Thoracic aorta (tissue), 2 donors: ENCODE data around the gene IL1RN. TPM values are rescaled to one million over a fixed set of nuclear protein-coding genes. Genes with fewer than 3 reads are reported as not detected.

Source experiments
- ATAC-seq: fragments of 150-250 bp; one replicate; pipeline ENCODE4 v1.8.0; 2017; ENCODE audit warnings: low read depth; ENCODE audit not compliant: insufficient number of reproducible peaks, low FRiP score
- DNase-seq: peaks from one replicate; pipeline ENCODE4 v3.0.0-alpha.2; 2020; ENCODE audit warnings: low spot score
- H3K27ac ChIP-seq, 2 donors: fragments of 200-600 bp; sonication (generic); 1 replicate in 1 of 2; 2 replicates in 1 of 2; pipeline ENCODE4 v1.5.1; 2016; ENCODE audit warnings: mild to moderate bottlenecking in 2 of 2, moderate library complexity in 2 of 2
- H3K27me3 ChIP-seq: fragments of 200-600 bp; sonication (generic); replicated peaks from 2 replicates; pipeline ENCODE4 v1.6.0; 2016; ENCODE audit warnings: mild to moderate bottlenecking; ENCODE audit not compliant: insufficient read depth
- H3K36me3 ChIP-seq: fragments of 200-600 bp; sonication (generic); one replicate; pipeline ENCODE4 v1.5.1; 2016
- H3K4me1 ChIP-seq, 2 donors: fragments of 200-600 bp; sonication (generic); 1 replicate in 1 of 2; 2 replicates in 1 of 2; pipeline versions ENCODE4 v1.5.1 to v1.6.0; 2016; ENCODE audit warnings: low read depth in 2 of 2, mild to moderate bottlenecking in 1 of 2; ENCODE audit not compliant: control insufficient read depth in 1 of 2
- H3K4me3 ChIP-seq: fragments of 200-600 bp; sonication (generic); 2 replicates; pipeline ENCODE4 v1.5.1; 2016; ENCODE audit warnings: mild to moderate bottlenecking
- H3K9me3 ChIP-seq: fragments of 200-600 bp; sonication (generic); 2 replicates; pipeline ENCODE4 v1.5.1; 2016
- total RNA-seq, 2 donors: library from RNA; depleted of rRNA; stranded (reverse); fragments of >200 nt; gene quantifications; one replicate each; pipeline versions ENCODE4 v1.1.0 to v1.2.3, GENCODE V29; 2016
- TF ChIP-seq, protein P1 (sequence below): fragments of 200-600 bp; sonication (generic); IDR thresholded peaks from one replicate; pipeline ENCODE4 v1.5.1; 2019; ENCODE audit warnings: antibody characterized with exemption

IL1RN gene
- total RNA-seq, 2 donors from 2014 or later = 1.6 to 8.6 TPM

DNA sequence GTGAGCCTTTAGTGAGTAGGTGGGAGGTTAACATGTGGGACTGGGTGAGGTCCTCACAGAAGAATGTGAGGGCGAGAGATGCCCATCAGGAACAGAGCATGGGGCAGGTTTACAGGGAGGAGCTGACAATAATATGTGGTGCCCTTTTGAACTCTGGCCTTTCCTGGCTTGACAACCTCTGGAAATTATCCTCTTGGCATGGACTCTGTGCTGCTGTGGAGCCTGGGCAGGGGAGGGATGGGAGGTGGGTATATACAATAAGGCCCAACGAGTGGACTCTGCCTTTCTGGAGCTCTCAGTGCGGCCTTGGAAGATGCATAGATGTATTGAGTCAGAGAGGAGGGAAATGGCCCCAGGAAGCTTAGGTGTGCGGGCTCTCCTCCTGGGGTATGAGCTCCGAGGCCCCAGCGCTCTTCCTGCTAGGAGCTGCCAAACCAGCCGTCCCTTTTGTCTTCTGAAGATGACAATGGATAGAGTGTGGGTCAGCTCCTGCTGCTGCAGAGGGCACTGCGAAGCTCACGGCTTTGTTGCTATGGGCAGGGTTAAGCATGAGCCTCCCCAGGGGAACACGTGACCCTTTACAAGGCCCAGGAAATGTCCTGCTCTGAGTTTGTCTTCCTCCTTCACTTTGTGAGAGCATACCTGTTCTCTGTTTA lies 37.7 kb downstream of the IL1RN start:
- no peaks in the 10 kb centered on the region for H3K36me3 ChIP-seq
- H3K4me3 ChIP-seq = no peak overlapping the region
- TF ChIP-seq, protein P1, sequence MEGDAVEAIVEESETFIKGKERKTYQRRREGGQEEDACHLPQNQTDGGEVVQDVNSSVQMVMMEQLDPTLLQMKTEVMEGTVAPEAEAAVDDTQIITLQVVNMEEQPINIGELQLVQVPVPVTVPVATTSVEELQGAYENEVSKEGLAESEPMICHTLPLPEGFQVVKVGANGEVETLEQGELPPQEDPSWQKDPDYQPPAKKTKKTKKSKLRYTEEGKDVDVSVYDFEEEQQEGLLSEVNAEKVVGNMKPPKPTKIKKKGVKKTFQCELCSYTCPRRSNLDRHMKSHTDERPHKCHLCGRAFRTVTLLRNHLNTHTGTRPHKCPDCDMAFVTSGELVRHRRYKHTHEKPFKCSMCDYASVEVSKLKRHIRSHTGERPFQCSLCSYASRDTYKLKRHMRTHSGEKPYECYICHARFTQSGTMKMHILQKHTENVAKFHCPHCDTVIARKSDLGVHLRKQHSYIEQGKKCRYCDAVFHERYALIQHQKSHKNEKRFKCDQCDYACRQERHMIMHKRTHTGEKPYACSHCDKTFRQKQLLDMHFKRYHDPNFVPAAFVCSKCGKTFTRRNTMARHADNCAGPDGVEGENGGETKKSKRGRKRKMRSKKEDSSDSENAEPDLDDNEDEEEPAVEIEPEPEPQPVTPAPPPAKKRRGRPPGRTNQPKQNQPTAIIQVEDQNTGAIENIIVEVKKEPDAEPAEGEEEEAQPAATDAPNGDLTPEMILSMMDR = no peak
- no peak overlapping the region for H3K27ac ChIP-seq
- ATAC-seq (no peak), DNase-seq (no peak)
- H3K27me3 ChIP-seq = no peaks in the 10 kb centered on the region
- H3K4me1 ChIP-seq = no peaks in the 10 kb centered on the region
- no peaks in the 10 kb centered on the region for H3K9me3 ChIP-seq

DNA sequence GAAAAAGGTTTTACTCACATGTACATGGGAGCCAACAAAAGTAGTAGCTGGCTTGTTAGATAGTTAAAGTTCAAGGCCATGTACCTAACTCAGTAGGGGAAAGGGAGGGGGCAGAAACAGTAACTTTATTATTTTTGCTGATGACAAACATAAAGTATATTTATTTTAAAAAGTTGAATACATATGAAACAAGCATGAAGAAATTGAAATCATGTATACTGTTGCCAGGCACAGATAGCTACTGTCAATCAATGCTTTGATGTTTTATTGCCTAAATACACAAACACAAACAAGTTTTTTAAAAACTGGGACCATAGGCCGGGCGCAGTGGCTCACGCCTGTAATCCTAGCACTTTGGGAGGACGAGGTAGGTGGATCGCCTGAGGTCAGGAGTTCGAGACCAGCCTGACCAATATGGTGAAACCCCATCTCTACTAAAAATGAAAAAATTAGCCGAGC lies 38.8 kb downstream of the IL1RN start:
- H3K27ac ChIP-seq = no peak overlapping the region
- DNase-seq = no peak
- H3K4me1 ChIP-seq = no peaks in the 10 kb centered on the region

GRCh38 chr2:113167115-113167932 lies 39.9 kb downstream of the IL1RN start:
- ATAC-seq = no peak
- Histone ChIP-seq H3K36me3 (no peaks in the 10 kb centered on the region), H3K27me3 (no peaks in the 10 kb centered on the region), H3K27ac (no peak overlapping the region), H3K4me1 (no peaks in the 10 kb centered on the region), H3K4me3 (no peak overlapping the region), H3K9me3 (no peaks in the 10 kb centered on the region)
- DNase-seq = no peak
- TF ChIP-seq, protein P1 = no peak

More for the DNA sequence above, 38.8 kb downstream of the IL1RN start:
- no peak overlapping the region for H3K4me3 ChIP-seq
- no peaks in the 10 kb centered on the region for H3K36me3 ChIP-seq
- ATAC-seq = no peak
- H3K27me3 ChIP-seq = no peaks in the 10 kb centered on the region
- H3K9me3 ChIP-seq = no peaks in the 10 kb centered on the region
- TF ChIP-seq, protein P1 = no peak

GRCh38 chr2:113167962-113168340 lies 40.6 kb downstream of the IL1RN start:
- TF ChIP-seq, protein P1 = no peak
- Histone ChIP-seq H3K27ac (no peak overlapping the region), H3K9me3 (no peaks in the 10 kb centered on the region), H3K4me3 (no peak overlapping the region), H3K36me3 (no peaks in the 10 kb centered on the region), H3K4me1 (no peaks in the 10 kb centered on the region), H3K27me3 (no peaks in the 10 kb centered on the region)
- no peak for DNase-seq
- no peak for ATAC-seq

- Histone ChIP-seq H3K27me3 (no peaks in the 10 kb centered on the region), H3K9me3 (no peaks in the 10 kb centered on the region), H3K27ac (no peak overlapping the region), H3K4me3 (no peak overlapping the region), H3K36me3 (no peaks in the 10 kb centered on the region), H3K4me1 (no peaks in the 10 kb centered on the region)
- ATAC-seq = no peak
- TF ChIP-seq, protein P1 = no peak
- DNase-seq = no peak
Measured at GRCh38 chr2:113169002-113169530, 41.7 kb downstream of the IL1RN start.
